Fibroblast of the aortic adventitia (primary cell): Measurements from ENCODE around the gene PEX11G. TPM values are rescaled to one million over a fixed set of nuclear protein-coding genes. Genes with fewer than 3 reads are reported as not detected.
A peak's percentile ranks its signal among the peaks of the same experiment; 100 is the strongest.

Experiments
- DNase-seq: peaks from one replicate; pipeline ENCODE4 v3.0.0-alpha.2; 2010; ENCODE audit warnings: low read depth
- H3K4me3 ChIP-seq: 2 replicates; pipeline ENCODE4 v1.5.1; 2011; ENCODE audit warnings: low read depth, mild to moderate bottlenecking, control low read depth, low read length, moderate library complexity
- total RNA-seq: library from RNA; depleted of rRNA; stranded (reverse); fragments of >200 nt; gene quantifications from 2 replicates; pipeline ENCODE4 v1.2.3, GENCODE V29; 2012; ENCODE audit warnings: low replicate concordance
- TF ChIP-seq, protein P1 (sequence below): IDR thresholded peaks from 2 replicates; pipeline ENCODE4 v1.5.1; 2011; ENCODE audit warnings: mild to moderate bottlenecking, low read length, control low read depth, inconsistent platforms; ENCODE audit not compliant: insufficient read depth

Gene PEX11G
- 1.6 and 5.4 TPM in 2 replicates for total RNA-seq

DNA sequence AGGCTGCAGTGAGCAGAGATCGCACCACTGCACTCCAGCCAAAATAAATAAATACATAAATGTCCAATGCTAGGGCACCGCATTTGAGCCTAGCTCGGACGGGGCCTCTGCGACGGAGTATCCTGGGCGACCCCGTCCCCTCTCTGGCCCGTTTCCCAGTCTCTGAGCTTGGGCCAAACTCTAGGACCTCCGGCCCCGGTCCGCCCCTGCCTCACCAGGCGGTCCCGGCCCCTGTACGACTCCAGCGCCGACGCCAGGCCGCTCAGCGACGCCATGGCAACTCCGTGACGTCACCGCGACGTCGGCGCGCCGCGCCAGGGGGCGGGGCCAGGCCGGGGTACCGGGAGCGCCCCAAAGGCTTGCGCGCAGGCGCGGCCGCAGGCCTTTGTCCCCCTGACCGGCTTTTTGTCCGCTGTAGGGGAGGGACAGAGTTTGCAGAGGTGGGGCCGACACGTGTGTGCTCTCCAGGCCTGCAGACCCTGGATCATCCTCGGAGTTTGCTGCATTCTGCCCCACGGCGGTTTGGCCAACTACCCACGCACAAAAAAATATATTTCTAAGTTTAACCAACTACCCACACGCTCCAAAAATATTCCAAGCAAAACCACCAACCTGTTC is at the start of gene PEX11G:
Gene PEX11G (minus strand): TSS at position 300 of the 618 bp plus-strand sequence. CDS start 25 bp downstream, at position 275.
- peak within 1 kb of the TSS; percentile 80 for H3K4me3 ChIP-seq
- DNase-seq, result peak; percentile 83
- TF ChIP-seq, protein P1, sequence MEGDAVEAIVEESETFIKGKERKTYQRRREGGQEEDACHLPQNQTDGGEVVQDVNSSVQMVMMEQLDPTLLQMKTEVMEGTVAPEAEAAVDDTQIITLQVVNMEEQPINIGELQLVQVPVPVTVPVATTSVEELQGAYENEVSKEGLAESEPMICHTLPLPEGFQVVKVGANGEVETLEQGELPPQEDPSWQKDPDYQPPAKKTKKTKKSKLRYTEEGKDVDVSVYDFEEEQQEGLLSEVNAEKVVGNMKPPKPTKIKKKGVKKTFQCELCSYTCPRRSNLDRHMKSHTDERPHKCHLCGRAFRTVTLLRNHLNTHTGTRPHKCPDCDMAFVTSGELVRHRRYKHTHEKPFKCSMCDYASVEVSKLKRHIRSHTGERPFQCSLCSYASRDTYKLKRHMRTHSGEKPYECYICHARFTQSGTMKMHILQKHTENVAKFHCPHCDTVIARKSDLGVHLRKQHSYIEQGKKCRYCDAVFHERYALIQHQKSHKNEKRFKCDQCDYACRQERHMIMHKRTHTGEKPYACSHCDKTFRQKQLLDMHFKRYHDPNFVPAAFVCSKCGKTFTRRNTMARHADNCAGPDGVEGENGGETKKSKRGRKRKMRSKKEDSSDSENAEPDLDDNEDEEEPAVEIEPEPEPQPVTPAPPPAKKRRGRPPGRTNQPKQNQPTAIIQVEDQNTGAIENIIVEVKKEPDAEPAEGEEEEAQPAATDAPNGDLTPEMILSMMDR, result no peak

DNA sequence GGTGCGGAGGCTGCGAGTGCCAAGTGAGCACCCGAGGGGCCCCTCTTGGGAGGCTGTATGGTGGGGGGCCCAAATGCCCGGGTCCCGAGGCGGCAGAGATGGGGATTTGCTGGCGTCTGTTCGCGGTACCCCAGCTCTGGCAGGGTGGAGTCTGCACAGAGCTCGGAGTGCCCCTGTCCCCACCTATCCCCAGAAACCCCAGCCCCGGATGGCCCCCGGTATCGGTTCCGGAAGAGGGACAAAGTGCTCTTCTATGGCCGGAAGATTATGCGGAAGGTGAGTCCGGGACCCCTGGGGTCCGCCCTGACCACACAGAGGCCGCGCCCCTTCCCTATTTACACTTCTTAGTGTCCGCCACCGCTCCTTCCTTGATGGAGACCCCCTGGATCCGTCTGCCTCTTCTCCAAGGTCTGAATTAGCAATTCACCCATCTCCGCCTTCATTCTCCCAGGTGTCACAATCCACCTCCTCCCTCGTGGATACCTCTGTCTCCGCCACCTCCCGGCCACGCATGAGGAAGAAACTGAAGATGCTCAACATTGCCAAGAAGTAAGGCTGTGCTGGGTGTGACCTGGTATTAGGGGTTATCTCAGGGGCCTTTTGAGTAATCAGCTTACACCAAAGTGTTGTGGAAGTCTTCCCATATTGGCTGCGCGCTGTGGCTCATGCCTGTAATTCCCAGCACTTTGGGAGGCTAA is 47.3 kb upstream of the PEX11G start:
- TF ChIP-seq, protein P1, result no peak
- no peak for DNase-seq
- peak overlapping the region; percentile 99 for H3K4me3 ChIP-seq

DNA sequence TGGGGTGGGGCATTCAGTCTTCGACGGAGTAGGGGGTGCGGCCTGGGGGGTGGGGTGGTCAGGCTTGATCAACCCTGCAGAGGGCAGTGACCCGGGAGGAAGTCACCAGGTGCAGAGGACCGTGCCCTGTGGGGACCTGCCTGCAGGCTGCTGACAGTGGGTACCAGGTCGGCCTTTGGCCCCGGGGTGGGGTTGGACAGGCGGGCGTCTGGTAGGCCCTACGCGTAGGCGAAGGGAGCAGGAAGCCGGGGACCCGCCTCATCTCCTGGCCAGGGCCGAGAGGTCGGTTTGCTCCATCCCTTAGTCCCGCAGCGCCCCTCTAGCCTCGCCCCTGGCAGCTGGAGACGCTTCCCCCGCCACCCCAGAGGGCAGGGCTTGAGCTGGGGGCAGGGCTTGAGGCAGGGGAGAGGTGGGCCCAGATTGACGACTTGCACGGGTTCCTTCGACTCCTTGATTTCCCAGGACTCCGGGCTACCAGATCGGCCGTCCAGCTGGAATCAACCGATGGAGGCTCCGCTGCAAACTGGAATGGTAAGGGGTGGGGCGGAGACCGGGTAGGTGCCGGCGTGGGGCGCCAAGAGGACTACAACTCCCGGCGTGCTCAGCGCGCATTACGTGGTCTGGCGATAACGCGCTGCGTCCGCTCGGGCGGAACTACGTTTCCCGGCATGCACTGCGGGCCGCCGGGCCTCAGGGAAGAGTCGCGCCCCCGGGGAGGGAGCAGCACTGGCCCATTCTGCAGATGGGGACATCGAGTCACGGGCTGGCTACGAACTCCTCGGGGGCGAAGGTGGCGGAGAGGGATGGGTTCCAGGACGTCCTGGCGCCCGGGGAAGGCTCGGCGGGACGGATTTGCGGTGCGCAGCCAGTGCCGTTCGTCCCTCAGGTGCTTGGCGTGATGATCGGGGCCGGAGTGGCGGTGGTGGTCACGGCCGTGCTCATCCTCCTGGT is 46.5 kb upstream of the PEX11G start, which contains the start of gene PNPLA6:
Gene PNPLA6 (plus strand): TSS at position 671 of the 951 bp plus-strand sequence. CDS start 72 bp downstream, at position 743.
- peak; percentile 93 for DNase-seq
- TF ChIP-seq, protein P1, result no peak
- peak within 1 kb of the TSS; percentile 99 for H3K4me3 ChIP-seq

DNA sequence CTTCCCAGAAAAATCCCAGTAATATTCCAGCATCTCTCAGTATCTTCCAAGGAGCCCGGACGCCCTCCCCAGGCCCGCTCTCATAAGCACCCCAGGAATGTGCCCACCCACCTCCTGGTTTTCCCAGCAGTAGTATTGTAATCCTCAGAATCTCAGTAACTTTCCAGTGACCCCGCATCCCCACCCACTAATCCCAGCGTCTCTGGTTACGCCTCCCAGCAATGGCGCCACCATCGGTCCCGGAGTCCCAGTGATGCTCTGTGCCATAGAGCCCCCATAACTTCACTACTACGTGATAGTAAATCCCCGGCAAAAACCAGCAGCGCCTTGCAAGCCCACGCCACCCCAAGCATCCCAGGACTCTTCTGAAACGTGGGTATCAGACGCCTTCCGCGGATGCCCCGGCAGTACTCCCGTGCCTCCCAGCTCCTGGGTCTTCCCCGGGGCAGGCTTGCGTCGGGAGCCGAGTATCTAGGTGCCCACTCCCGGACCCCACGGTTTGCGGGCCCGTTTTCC is 45.8 kb upstream of the PEX11G start:
- H3K4me3 ChIP-seq, result peak overlapping the region; percentile 99
- DNase-seq, result peak; percentile 82
- TF ChIP-seq, protein P1, result no peak

DNA sequence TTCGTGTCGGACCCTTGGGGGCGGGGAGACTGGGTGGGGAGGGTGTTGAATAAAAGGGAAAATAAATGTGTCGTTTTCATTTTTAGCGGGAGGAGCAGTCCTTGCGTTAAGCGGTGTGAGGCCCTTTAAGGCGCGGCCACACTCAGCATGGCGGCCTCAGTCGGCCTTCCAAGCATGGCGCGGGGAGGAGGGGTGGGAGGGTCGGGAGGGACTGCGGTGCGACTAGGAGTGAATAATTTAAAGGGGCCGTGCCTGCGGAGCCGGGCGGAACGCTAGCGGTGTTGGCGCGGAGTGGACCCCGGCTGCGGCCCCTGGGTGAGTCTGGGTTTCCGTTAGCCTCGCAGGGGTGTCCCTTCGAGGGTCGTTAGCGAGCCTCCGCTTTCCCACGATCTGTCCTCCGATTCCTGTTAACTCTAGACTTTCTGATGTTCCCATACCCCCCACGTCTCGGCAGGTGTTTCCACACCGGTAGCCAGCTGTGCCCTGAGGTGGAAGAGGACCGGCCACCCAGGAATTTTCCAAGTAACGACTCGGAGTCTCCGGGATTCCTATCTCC is 45.2 kb upstream of the PEX11G start:
- TF ChIP-seq, protein P1, result no peak

More for the DNA sequence above, 45.2 kb upstream of the PEX11G start:
- peak overlapping the region; percentile 99 for H3K4me3 ChIP-seq
- peak; percentile 87 for DNase-seq
